ENCODE results near the gene ISG15.

GRCh38 chr1:1061682-1062345 is 48.5 kb downstream of the ISG15 start:
- TF ChIP-seq POLR2A (IDR thresholded peaks at IDR 0.05) (no peak), CTCF (IDR thresholded peaks at IDR 0.05 in 8 of 11, conservative IDR thresholded peaks at IDR 0.05 in 3 of 11) (no peak), POLR2AphosphoS5 (IDR thresholded peaks at IDR 0.05) (no peak)
